Central memory CD4-positive, alpha-beta T cell (primary cell): ENCODE measurements around the gene LRRC75A.
"Not testable (repeated sequence)": the region's sequence is repeated elsewhere in the genome, so short reads cannot be mapped to it uniquely, and the experiment has no call there.

Experiments
- DNase-seq: peaks from one replicate; pipeline ENCODE4 v3.0.0; 2022

The LRRC75A gene

DNA sequence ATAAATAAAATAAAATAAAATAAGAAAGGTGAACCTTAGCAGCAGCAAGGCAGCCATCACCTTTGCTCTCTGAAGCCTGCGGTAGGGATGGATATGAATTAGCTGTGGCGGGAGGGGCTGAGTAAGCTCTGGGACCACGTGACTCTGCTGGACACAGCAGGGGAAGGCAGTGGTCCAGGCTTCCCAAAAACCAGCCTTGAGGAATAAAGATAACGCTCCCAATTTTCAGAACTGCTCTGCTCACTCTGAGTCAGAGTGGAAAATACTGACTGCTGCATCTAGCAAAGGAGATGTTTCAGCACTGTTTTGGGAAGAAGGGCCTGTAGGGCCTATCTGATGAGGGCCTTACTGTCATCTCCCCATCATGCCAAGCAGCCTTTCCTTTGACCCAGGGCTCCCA, 96.1 kb downstream of the LRRC75A start:
- not testable (repeated sequence) for DNase-seq

- DNase-seq = not testable (repeated sequence)
Measured at GRCh38 chr17:16392491-16392890, 99.5 kb downstream of the LRRC75A start.
